PC-3 (cell line): ENCODE measurements around the gene KLRC3.

Experiments used
- EZH2 ChIP-seq: fragments of 300-600 bp; sonication (generic); IDR thresholded peaks from one replicate; pipeline ENCODE4 v1.6.1; 2017; ENCODE audit warnings: antibody characterized with exemption, mild to moderate bottlenecking, low read length; ENCODE audit not compliant: unreplicated experiment
- EZH2phosphoT487 ChIP-seq: fragments of 300-600 bp; sonication (generic); IDR thresholded peaks from 2 replicates; pipeline ENCODE4 v1.6.1; 2018; ENCODE audit warnings: mild to moderate bottlenecking, antibody characterized with exemption, low read length, borderline replicate concordance
- TF ChIP-seq, protein P1 (sequence below): fragments of 300-600 bp; sonication (generic); conservative IDR thresholded peaks from 2 replicates; pipeline ENCODE4 v1.5.1; 2017; ENCODE audit warnings: antibody characterized with exemption, low read depth, mild to moderate bottlenecking, low read length

DNA sequence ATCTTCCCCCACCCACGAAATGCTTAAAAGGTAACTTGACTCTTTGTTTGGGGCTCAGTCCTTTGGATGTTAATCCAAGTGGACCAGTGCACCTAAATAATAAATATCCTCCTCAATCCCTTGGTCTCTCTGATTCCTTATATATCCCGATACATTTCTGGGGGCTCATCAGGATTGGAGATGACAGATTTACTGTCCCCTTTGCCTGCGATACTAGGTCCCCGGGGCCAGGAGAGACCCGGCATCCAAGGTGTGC is 56.8 kb downstream of the KLRC3 start:
- TF ChIP-seq, protein P1, sequence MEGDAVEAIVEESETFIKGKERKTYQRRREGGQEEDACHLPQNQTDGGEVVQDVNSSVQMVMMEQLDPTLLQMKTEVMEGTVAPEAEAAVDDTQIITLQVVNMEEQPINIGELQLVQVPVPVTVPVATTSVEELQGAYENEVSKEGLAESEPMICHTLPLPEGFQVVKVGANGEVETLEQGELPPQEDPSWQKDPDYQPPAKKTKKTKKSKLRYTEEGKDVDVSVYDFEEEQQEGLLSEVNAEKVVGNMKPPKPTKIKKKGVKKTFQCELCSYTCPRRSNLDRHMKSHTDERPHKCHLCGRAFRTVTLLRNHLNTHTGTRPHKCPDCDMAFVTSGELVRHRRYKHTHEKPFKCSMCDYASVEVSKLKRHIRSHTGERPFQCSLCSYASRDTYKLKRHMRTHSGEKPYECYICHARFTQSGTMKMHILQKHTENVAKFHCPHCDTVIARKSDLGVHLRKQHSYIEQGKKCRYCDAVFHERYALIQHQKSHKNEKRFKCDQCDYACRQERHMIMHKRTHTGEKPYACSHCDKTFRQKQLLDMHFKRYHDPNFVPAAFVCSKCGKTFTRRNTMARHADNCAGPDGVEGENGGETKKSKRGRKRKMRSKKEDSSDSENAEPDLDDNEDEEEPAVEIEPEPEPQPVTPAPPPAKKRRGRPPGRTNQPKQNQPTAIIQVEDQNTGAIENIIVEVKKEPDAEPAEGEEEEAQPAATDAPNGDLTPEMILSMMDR = no peak
- TF ChIP-seq EZH2 = no peak
- TF ChIP-seq EZH2phosphoT487 = no peak
